Renal cortex interstitium (tissue), 15 donors: Measurements from ENCODE around the gene SPACA5B. TPM values are rescaled to one million over a fixed set of nuclear protein-coding genes. Genes with fewer than 3 reads are reported as not detected.
A peak's percentile ranks its signal among the peaks of the same experiment; 100 is the strongest.
"Not testable (repeated sequence)": the region's sequence is repeated elsewhere in the genome, so short reads cannot be mapped to it uniquely, and the experiment has no call there.

Source experiments
- DNase-seq, 11 donors: peaks; one replicate each; pipeline ENCODE4 v3.0.0-alpha.2; 2013; ENCODE audit warnings: low read depth in 9 of 11, low spot score in 4 of 11; ENCODE audit errors: extremely low read depth in 1 of 11
- long read RNA-seq, 16 experiments: transcript quantifications; one replicate each; lab custom pipeline, GENCODE V29; 2026
- polyA plus RNA-seq, 3 donors: library from polyadenylated mRNA; unstranded; fragments of 120-200 nt; gene quantifications; one replicate each; pipeline ENCODE4 v1.2.1, GENCODE V29; 2013; ENCODE audit not compliant: insufficient read length in 3 of 3

Gene SPACA5B
- under 1 TPM in 1 of 3 donors, not detected in 2; 0.86 TPM for polyA plus RNA-seq
- long read RNA-seq, donor 1, result 0 reads
- long read RNA-seq, donor 2, result 0 reads
- long read RNA-seq, donor 3, result 0 reads
- long read RNA-seq, donor 4, result 0 reads
- long read RNA-seq, donor 5, result 0 reads
- long read RNA-seq, donor 6, result 0 reads
- long read RNA-seq, donor 7, result 0 reads
- long read RNA-seq, donor 8, result 0 reads
- long read RNA-seq, donor 9, result 0 reads
- long read RNA-seq, donor 10, result 0 reads
- long read RNA-seq, donor 11, result 0 reads
- long read RNA-seq, donor 12, result 0 reads
- long read RNA-seq, donor 13, result 0 reads
- long read RNA-seq, donor 14, result 0 reads
- long read RNA-seq, donor 15, result 0 reads
- long read RNA-seq, donor 16, result 0 reads

DNA sequence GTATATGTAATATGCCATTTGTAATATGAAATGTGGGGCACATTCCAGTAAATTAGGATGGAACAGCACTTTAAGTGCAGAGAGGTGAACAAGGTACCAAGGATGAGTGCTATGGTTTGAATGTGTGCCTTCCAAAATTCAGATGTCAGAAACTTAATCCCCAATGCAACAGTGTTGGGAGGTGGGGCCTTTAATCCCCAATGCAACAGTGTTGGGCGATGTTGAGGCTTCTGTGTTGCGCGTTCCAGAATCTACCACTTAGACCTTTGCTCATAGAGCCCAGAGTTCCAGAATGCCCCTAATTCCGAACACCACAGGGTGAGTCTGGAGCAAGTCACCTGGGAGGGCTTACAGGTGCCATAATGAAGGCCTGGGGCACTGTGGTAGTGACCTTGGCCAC, at the start of gene SPACA5B:
Gene SPACA5B (plus strand): TSS at position 301 of the 400 bp plus-strand sequence. CDS start 62 bp downstream, at position 363.
- not testable (repeated sequence) for DNase-seq

DNA sequence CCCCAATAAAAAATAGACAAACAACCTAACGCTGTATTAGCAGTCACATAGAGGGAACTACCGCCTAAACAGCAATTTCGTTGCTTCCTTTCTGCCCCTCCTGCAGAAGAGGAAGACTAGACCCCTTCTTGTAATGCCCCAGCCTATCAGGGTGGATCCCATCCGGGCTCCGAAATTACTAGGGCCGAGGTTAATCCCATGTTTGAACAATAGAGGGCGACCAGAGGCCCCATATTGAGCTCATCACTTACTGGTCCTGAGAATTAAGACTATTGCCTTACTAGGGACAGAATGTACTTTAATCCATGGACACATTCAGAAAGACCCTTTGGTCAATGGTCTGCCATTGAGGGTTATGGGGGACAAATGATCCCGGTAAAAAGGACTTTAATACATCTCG, 47.2 kb upstream of the SPACA5B start:
- DNase-seq, result peak in 8 of 11 donors; percentile 11 to 26 (median 18)

DNA sequence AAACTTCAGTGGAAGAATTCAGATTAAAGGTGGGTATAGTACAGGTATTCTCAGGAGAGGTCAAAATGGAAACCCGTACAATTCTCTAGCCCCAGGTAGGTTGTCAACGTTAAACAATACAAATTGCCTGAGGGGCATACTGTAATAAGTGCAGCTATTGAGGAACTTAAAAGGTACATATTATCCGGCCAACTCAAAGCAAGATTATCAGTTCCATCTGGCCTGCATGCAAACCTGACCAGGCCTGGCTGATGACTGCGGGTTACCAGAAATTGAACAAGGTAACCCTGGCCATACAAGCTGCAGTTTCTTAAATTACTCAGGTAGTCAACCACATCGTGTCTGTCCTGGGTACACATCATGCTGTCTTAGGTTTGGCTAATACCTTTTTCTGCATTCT, 46.7 kb upstream of the SPACA5B start:
- no peak for DNase-seq

DNA sequence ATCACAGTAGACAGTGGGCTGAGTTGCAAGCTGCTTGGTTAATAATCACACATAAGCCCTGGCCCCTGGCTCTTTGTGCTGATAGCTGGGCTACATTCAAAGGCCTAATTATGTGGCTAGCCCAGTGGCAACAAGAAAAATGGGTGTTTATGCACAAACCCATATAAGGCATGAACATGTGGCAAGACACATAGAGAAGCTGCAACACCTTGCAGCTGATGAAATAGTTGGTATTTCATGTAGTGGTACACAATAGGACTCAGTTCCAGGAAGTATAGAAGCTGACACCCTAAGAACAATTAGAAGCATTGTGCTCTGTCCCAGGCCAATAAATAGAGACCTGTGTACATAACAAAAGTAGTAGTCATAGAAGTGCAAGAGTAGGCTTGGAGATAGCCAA, 44.3 kb upstream of the SPACA5B start:
- DNase-seq, result no peak

DNA sequence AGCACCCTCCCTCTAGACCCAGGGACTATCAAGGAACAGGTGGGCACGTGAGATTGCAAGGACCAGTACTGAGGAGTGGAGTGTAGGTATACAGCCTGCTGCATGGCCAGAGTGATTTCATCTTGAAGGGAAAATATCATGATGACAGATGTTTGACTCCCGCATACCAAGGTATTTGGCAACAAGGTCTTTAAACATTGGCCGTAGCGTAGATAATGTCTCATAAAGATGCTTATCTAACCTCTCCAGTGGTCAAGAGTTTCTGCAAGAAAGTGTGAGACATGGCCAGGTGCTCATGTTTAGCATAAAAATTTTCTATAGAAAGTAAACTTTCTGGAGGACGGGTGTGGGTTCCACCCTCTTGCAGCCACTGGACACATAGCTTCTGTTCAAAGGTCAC, 40.3 kb upstream of the SPACA5B start:
- no peak for DNase-seq

DNA sequence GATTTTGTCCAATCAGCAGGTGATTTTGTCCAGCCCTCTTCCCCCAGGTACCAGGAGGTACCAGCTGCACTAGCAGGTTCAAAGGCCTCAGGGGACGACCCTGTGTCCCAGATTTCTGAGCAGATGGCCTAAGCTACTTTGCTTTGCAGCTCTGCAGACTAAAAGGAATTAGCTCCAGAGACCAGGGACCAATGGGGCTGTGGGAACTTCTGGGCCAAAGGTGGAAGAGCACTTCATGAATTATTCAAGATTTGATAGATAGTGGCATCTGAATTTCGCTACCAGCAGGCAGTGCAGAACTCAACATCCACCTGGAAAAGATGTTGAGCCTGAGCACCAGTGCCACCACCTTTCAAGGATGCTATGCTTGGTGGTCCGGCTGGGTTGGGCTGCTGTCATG, 37.9 kb upstream of the SPACA5B start:
- not testable (repeated sequence) for DNase-seq

DNA sequence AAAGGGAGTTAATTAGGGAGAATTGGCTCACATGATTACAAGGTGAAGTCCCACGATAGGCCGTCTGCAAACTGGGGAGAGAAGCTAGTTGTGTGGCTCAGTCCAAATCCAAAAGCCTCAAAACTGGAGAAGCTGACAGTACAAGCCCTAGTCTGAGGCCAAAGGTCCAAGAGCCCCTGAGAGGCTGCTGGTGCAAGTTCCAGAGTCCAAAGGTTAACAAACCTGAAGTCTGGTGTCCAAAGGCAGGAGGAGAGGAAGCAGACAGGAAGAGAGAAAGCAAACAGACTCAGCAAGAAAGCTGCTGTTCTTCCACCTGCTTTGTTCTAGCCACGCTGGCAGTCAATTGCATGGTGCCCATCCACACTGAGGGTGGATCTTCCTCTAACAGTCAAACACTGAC, 29.0 kb upstream of the SPACA5B start:
- DNase-seq, result no peak

DNA sequence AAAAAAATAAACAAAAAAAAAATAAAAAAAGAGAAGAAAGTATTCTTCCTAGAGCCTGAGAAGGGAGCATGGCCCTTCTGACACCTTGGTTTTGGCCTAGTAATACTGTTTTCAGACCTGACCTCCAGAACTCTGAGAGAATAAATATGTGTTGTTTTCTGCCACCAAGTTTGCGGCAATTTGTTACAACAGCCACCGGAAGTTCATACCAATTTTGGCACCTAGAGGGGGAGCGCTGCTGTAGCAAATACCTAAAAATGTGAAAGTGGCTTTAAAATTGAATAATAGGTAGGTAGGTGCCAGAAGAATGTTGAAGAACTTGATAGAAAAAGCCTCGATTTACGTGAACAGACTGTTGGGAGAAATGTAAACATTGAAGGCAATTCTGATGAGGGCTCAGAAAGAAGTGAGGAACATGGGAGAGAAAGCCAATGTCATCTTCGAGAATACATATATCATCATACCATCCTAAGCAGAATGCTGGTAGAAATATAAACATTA, 27.5 kb upstream of the SPACA5B start:
- DNase-seq, result no peak

DNA sequence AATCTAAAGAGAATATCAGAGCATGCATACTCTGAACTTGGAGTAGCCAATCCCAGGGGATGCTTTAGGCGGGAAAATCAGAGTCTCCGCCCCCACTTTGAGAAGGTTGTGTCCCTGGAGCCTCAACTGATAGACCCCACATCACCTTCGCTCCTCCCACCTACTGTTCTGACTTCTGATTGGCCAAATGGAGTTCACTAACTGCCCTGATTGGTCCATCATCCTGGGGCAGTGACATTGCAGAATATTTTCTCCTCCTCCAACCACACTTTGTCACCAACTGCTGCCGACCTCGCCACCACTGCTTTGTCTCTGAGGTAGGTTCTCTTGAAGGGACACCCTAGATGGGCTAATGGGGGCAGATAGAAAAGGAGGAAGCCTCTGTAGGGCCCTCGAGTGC, 22.7 kb upstream of the SPACA5B start:
- no peak for DNase-seq

DNA sequence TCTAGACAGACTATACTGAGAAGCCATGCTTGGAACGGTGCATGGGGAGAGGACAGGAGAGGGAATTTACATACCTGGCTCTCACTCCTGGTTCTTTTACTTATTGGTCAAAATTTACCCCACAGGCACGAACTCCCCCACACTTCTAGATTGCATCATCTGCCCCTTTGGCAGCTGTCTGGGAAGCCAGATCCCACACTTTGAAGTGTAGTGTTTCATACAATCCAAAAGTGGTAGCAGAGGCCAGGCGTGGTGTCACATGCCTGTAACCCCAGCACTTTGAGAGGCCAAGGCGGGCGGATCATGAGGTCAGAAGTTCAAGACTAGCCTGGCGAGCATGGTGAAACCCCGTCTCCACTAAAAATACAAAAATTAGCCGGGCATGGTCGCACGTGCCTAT, 5.1 kb upstream of the SPACA5B start:
- DNase-seq, result not testable (repeated sequence)

DNA sequence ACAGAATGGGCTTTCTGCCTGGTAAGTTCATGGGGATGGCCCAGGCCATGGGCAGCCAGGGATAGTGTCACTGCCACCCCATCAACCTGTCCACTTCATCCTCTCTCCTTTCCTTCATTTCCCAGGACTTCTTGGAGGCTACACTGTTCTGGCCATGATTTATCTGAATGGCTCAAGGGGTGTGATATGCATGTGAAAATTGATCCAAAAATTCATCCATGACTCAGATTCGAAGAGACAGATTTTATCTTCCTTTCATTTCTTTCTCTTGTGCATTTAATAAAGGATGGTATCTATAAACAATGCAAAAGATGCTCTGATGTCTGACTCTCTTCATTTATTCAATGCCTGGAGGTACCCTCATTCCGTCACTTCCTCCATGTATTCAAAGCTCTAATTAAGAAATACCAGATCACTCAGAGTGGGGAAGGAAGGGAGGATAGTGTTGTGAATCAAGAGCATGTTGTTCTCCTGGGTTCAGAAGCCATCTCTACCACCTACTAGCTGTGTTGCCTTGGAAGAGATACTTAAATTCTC, 1.9 kb downstream of the SPACA5B start:
- not testable (repeated sequence) for DNase-seq

DNA sequence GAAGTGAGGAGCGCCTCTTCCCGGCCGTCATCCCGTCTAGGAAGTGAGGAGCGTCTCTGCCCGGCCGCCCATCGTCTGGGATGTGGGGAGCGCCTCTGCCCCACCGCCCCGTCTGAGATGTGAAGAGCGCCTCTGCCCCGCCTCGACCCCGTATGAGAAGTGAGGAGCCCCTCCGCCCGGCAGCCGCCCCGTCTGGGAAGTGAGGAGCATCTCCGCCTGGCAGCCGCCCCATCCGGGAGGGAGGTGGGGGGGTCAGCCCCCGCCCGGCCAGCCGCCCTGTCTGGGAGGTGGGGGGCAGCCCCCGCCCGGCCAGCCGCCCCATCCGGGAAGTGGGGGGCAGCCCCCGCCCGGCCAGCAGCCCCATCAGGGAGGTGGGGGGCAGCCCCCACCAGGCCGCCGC, 8.7 kb downstream of the SPACA5B start:
- DNase-seq, result not testable (repeated sequence)

DNA sequence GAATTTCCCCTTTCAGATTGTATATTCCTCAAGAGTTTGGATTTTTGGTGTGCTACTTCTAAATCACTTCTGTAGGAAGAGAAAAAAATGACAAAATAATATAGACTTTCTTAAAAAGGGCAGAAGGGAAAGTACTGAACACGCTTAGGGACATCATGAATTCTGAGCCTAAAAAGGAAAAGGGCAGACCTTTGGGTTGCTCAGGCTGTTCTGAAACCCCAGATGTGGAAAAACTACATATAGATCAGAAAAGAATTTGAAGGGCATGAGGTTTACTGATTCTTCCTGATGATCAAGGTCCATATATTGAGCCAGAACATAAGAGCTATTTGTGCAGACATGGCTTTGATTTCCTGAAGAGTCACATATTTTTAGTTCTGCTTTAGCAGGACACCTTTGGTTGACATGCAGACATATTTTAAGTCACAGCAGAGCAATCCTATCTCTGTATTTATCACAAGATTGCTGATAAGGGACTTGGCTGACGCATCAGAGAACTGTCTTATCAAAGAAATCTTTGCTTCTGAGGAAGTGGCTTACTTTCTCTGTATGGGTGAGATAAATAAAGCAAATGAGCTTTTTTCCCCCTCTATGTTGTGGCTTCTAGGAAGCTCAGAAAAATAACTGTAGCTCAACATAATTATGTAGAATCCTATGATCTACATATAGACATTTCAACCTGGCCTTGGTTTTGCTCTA, 11.5 kb downstream of the SPACA5B start:
- DNase-seq, result not testable (repeated sequence)

DNA sequence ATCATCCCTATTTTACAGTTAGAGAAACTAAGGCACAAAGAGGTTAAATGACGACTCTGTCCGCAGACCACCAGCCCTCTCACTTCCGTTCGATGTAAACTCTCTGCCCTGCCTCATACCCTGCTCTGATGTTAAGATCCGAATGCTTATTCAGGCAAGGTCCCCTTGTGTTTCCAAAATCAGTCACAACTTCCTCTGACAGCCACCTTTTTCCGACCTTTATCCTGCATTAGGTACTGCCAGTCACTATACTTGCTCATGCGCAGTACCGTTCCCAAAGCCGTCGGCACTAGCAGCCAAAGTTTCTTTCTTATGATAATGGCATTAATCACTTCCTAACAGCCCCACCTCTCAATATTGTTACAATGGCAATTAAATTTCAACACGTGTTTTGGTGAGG, 12.3 kb downstream of the SPACA5B start:
- not testable (repeated sequence) for DNase-seq

DNA sequence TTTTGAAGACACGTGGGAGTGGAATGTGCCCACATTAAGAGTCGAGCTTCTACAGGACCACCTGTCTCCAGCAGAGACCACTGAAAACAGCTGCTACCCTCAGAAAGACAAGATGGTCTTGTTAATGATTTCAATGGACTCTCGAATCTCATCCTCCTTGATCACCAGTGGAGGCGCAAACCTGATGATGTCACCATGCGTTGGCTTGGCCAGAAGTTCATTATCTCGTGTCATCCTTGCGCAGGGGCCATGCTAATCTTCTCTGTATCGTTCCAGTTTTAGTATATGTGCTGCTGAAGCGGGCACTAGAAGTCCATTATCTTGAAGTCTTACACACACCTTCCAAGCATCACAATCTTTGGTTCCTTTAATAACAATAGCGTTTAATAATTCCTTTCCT, 23.3 kb downstream of the SPACA5B start:
- DNase-seq, result no peak

DNA sequence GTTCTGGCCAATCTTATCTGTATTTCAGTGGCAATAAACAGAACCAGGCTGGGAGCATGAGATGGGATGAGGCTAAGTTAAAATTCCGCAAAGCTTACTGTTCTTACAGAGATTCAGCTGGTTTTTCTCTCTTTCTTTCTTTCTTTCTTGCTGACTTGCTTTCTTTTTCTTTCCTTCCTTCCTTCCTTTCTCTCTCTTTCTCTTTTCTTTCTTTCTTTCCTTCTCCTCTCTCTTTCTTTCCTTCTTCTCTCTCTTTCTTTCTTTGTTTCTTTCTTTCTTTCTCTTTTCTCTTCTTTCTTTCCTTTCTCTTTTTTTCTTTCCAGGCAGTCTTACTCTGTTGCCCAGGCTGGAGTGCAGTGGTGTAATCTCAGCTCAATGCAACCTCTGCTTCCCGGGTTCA, 24.4 kb downstream of the SPACA5B start:
- no peak for DNase-seq

DNA sequence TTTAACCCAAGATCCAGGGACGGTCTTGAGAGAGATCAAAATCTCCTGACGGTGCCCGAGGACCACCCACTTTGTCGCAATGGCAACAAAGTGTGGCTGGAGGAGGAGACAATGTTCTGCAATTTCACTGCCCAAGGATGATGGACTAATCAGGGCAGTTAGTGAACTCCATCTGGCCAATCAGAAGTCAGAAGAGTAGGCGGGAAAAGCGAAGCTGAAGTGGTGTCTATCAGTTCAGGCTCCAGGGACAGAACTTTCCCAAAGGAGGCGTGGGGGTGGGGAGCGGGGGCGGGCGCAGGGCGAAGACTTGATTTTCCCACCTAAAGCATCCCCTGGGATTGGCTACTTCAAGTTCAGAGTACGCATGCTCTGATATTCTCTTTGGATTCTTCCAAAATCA, 25.6 kb downstream of the SPACA5B start:
- no peak for DNase-seq

DNA sequence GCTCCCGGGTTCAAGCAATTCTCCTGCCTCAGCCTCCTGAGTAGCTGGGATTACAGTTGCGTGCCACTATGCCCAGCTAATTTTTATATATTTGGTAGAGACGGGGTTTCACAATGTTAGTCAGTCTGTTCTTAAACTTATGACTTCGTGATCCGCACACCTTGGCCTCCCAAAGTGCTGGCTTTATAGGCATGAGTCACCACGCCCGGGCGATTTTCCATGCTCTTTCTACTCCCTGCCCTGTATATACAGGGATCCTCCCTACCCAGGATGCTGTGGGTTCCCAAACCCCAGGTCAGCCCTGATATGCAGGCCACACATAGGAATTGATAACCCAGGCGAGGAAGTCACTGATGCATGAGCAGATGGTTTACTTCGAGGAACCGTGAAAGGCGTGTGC, 34.8 kb downstream of the SPACA5B start:
- no peak for DNase-seq

DNA sequence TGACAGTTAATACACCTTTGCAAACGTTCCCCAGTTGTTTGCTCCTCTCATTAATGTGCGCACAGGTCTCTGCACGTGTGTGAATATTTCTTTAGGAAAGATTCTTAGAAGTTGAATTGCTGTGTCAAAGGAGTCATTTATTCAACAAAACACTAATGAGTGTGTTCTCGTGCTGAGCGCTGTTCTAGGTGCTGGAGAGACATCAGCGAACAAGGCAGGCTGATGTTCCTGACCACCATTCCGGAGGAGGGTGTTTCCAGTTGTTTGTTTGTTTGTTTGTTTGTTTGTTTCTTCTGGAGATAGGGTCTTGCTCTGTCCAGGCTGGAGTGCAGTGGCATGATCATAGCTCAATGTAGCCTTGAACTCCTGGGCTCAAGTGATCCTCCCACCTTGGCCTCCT, 35.9 kb downstream of the SPACA5B start:
- not testable (repeated sequence) for DNase-seq

DNA sequence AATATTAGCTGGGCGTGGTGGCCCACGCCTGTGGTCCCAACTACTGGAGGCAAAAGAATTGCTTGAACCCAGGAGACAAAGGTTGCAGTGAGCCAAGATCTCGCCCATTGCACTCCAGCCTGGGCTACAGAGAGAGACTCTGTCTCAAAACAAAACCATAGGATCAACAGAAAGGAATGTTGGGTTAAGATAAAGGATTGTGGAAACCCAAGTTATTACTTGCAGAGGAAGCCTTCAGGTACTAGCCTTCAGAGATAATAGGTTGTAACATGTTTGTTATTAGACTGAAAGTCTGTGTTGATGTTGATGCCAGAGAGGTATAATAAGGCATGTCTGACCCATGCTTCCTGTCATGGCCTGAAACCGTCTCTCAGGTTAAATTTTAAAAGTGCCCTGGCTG, 49.3 kb downstream of the SPACA5B start:
- DNase-seq, result no peak
